ENCODE measurements around the gene SSU72. TPM values are rescaled to one million over a fixed set of nuclear protein-coding genes. Genes with fewer than 3 reads are reported as not detected.
"Not testable (repeated sequence)": the region's sequence is repeated elsewhere in the genome, so short reads cannot be mapped to it uniquely, and the experiment has no call there.

Gene SSU72
- total RNA-seq, 2 donors from 2014 or later: 82.9 to 121 TPM

- Mint-ChIP-seq H3K36me3 (peaks cover 5 to 6% of the 10 kb centered on the region in 2 donors), H3K9me3 (no peaks in the 10 kb centered on the region), H3K27ac (no peak within 1 kb of the TSS)
- ATAC-seq (peak; percentile 46 to 50), DNase-seq (ENCODE audit: low spot score in 2 of 2) (no peak)
These were observed 25.5 kb upstream of the SSU72 start, which contains the start of gene FNDC10 for GRCh38 chr1:1599935-1600860. Gene FNDC10, minus strand, starts transcription at chr1:1600135. Its CDS starts 120 bp downstream, at chr1:1600015.

- ATAC-seq (peak; percentile 64 to 68), DNase-seq (ENCODE audit: low spot score in 2 of 2) (no peak)
- Mint-ChIP-seq H3K36me3 (peaks cover 5 to 6% of the 10 kb centered on the region in 2 donors), H3K9me3 (no peaks in the 10 kb centered on the region), H3K27ac (no peak overlapping the region)
These were observed 24.6 kb upstream of the SSU72 start for GRCh38 chr1:1599030-1599934.

GRCh38 chr1:1598720-1599029 is 24.0 kb upstream of the SSU72 start:
- H3K27ac Mint-ChIP-seq: no peak overlapping the region
- H3K36me3 Mint-ChIP-seq: peaks cover 5 to 6% of the 10 kb centered on the region in 2 donors
- no peak for ATAC-seq
- no peaks in the 10 kb centered on the region for H3K9me3 Mint-ChIP-seq
- DNase-seq (ENCODE audit: low spot score in 2 of 2): no peak

- Mint-ChIP-seq H3K9me3 (no peaks in the 10 kb centered on the region), H3K27ac (no peak overlapping the region), H3K36me3 (peaks cover 5 to 6% of the 10 kb centered on the region in 2 donors)
- no peak for ATAC-seq
- no peak for DNase-seq (ENCODE audit: low spot score in 2 of 2)
These were observed 23.5 kb upstream of the SSU72 start for GRCh38 chr1:1598051-1598719.

- ATAC-seq: peak in 1 of 2 donors; percentile 45
- no peaks in the 10 kb centered on the region for H3K9me3 Mint-ChIP-seq
These were observed 22.7 kb upstream of the SSU72 start for GRCh38 chr1:1597275-1597930.

GRCh38 chr1:1596493-1597274 is 22.0 kb upstream of the SSU72 start:
- Mint-ChIP-seq H3K27ac (no peak overlapping the region), H3K9me3 (no peaks in the 10 kb centered on the region), H3K36me3 (peaks cover 5 to 6% of the 10 kb centered on the region in 2 donors)
- no peak for ATAC-seq
- no peak for DNase-seq (ENCODE audit: low spot score in 2 of 2)

More at GRCh38 chr1:1597275-1597930, 22.7 kb upstream of the SSU72 start:
- DNase-seq (ENCODE audit: low spot score in 2 of 2): no peak
- peaks cover 5 to 6% of the 10 kb centered on the region in 2 donors for H3K36me3 Mint-ChIP-seq
- H3K27ac Mint-ChIP-seq: no peak overlapping the region

GRCh38 chr1:1595341-1595740 is 20.7 kb upstream of the SSU72 start:
- not testable (repeated sequence) for DNase-seq (ENCODE audit: low spot score in 2 of 2); H3K36me3 Mint-ChIP-seq; H3K9me3 Mint-ChIP-seq; ATAC-seq; H3K27ac Mint-ChIP-seq

- no peak overlapping the region for H3K27ac Mint-ChIP-seq
- no peak for DNase-seq (ENCODE audit: low spot score in 2 of 2)
- peaks cover 5 to 6% of the 10 kb centered on the region in 2 donors for H3K36me3 Mint-ChIP-seq
- no peak for ATAC-seq
- H3K9me3 Mint-ChIP-seq: no peaks in the 10 kb centered on the region
These were observed 20.1 kb upstream of the SSU72 start for GRCh38 chr1:1594602-1595260.

- Mint-ChIP-seq H3K9me3 (no peaks in the 10 kb centered on the region), H3K27ac (peak overlapping the region in 1 of 2 donors; percentile 40), H3K36me3 (peaks cover 5% of the 10 kb centered on the region in 2 donors)
- DNase-seq (ENCODE audit: low spot score in 2 of 2) (no peak), ATAC-seq (no peak)
These were observed 19.4 kb upstream of the SSU72 start for GRCh38 chr1:1593834-1594601.

GRCh38 chr1:1591452-1591851 is 16.8 kb upstream of the SSU72 start:
- H3K9me3 Mint-ChIP-seq: no peaks in the 10 kb centered on the region
- DNase-seq (ENCODE audit: low spot score in 2 of 2) (no peak), ATAC-seq (no peak)
- no peak overlapping the region for H3K27ac Mint-ChIP-seq
- H3K36me3 Mint-ChIP-seq: no peaks in the 10 kb centered on the region

GRCh38 chr1:1583347-1584010 is 8.8 kb upstream of the SSU72 start:
- no peak for ATAC-seq
- Mint-ChIP-seq H3K27ac (no peak overlapping the region), H3K36me3 (no peaks in the 10 kb centered on the region), H3K9me3 (no peaks in the 10 kb centered on the region)
- no peak for DNase-seq (ENCODE audit: low spot score in 2 of 2)

GRCh38 chr1:1582585-1583346 is 8.1 kb upstream of the SSU72 start:
- no peak for ATAC-seq
- no peaks in the 10 kb centered on the region for H3K9me3 Mint-ChIP-seq
- H3K36me3 Mint-ChIP-seq: no peaks in the 10 kb centered on the region
- no peak for DNase-seq (ENCODE audit: low spot score in 2 of 2)
- no peak overlapping the region for H3K27ac Mint-ChIP-seq

- DNase-seq (ENCODE audit: low spot score in 2 of 2) (no peak), ATAC-seq (no peak)
- H3K9me3 Mint-ChIP-seq: no peaks in the 10 kb centered on the region
- H3K36me3 Mint-ChIP-seq: peaks cover 12 to 14% of the 10 kb centered on the region in 2 donors
- H3K27ac Mint-ChIP-seq: no peak overlapping the region
These were observed 3.8 kb upstream of the SSU72 start for GRCh38 chr1:1578371-1578940.

Data from activated naive CD4-positive, alpha-beta T cell treated with anti-CD3 and anti-CD28 coated beads, Interleukin-2, amount 50 U/mL, for 72 hours (primary cell).